Activated CD4-positive, CD25-positive, alpha-beta regulatory T cell treated with anti-CD3 and anti-CD28 coated beads, Interleukin-2, amount 50 U/mL, for 72 hours (primary cell): ENCODE results near the gene HLCS.

Experiments used
- DNase-seq: peaks from one replicate; pipeline ENCODE4 v3.0.0; 2021

Gene HLCS

GRCh38 chr21:36735724-36736320 lies 230.6 kb downstream of the HLCS start:
- no peak for DNase-seq

GRCh38 chr21:36735201-36735515 lies 231.3 kb downstream of the HLCS start:
- no peak for DNase-seq

GRCh38 chr21:36734367-36735200 lies 231.9 kb downstream of the HLCS start:
- DNase-seq, result no peak

- no peak for DNase-seq
These were observed 232.6 kb downstream of the HLCS start for GRCh38 chr21:36733857-36734256.

GRCh38 chr21:36732761-36733160 lies 233.7 kb downstream of the HLCS start:
- DNase-seq, result no peak

GRCh38 chr21:36732217-36732616 lies 234.3 kb downstream of the HLCS start:
- DNase-seq, result no peak

GRCh38 chr21:36730291-36731281 lies 235.9 kb downstream of the HLCS start:
- DNase-seq, result no peak

GRCh38 chr21:36729310-36729970 lies 237.0 kb downstream of the HLCS start:
- DNase-seq, result no peak

GRCh38 chr21:36728371-36729111 lies 237.9 kb downstream of the HLCS start:
- no peak for DNase-seq

GRCh38 chr21:36727866-36728265 lies 238.6 kb downstream of the HLCS start:
- DNase-seq, result no peak

GRCh38 chr21:36725793-36726386 lies 240.6 kb downstream of the HLCS start:
- peak; percentile 22 for DNase-seq

GRCh38 chr21:36724660-36725059 lies 241.8 kb downstream of the HLCS start:
- DNase-seq, result no peak

GRCh38 chr21:36723371-36723881 lies 243.0 kb downstream of the HLCS start:
- peak; percentile 26 for DNase-seq

- DNase-seq, result no peak
These were observed 243.8 kb downstream of the HLCS start for GRCh38 chr21:36722370-36723368.

- DNase-seq, result no peak
These were observed 244.7 kb downstream of the HLCS start for GRCh38 chr21:36721817-36722216.

- DNase-seq, result no peak
These were observed 246.9 kb downstream of the HLCS start for GRCh38 chr21:36719614-36720013.

- DNase-seq, result peak; percentile 11
These were observed 247.4 kb downstream of the HLCS start for GRCh38 chr21:36718951-36719501.

GRCh38 chr21:36717976-36718375 lies 248.5 kb downstream of the HLCS start:
- no peak for DNase-seq

GRCh38 chr21:36716836-36717235 lies 249.6 kb downstream of the HLCS start:
- no peak for DNase-seq

GRCh38 chr21:36716387-36716786 lies 250.1 kb downstream of the HLCS start:
- no peak for DNase-seq
